Effector memory CD4-positive, alpha-beta T cell (primary cell): ENCODE results near the gene NOL6.
A peak's percentile ranks its signal among the peaks of the same experiment; 100 is the strongest.

Experiments used
- DNase-seq, 3 donors: peaks; one replicate each; pipeline ENCODE4 v3.0.0-alpha.2; 2020
- H3K27ac ChIP-seq: 2 replicates; pipeline ENCODE4 v1.7.0; 2013; ENCODE audit warnings: mild to moderate bottlenecking, low read length, moderate library complexity; ENCODE audit not compliant: insufficient read depth, poor library complexity, severe bottlenecking
- H3K27me3 ChIP-seq: replicated peaks from 2 replicates; pipeline ENCODE4 v1.7.0; 2013; ENCODE audit warnings: mild to moderate bottlenecking, low read length; ENCODE audit not compliant: insufficient read depth, control insufficient read depth, poor library complexity, severe bottlenecking
- H3K36me3 ChIP-seq: 2 replicates; pipeline ENCODE4 v1.7.0; 2013; ENCODE audit warnings: mild to moderate bottlenecking, low read length, moderate library complexity; ENCODE audit not compliant: control insufficient read depth, insufficient read depth
- H3K4me1 ChIP-seq: 2 replicates; pipeline ENCODE4 v1.7.0; 2013; ENCODE audit warnings: low read length, mild to moderate bottlenecking; ENCODE audit not compliant: control insufficient read depth, insufficient read depth, poor library complexity, severe bottlenecking
- H3K4me3 ChIP-seq: 2 replicates; pipeline ENCODE4 v1.7.0; 2013; ENCODE audit warnings: low read length, low read depth, mild to moderate bottlenecking; ENCODE audit not compliant: insufficient read depth, poor library complexity, severe bottlenecking
- H3K9me3 ChIP-seq: 2 replicates; pipeline ENCODE4 v1.7.0; 2013; ENCODE audit warnings: mild to moderate bottlenecking, low read length, moderate library complexity; ENCODE audit not compliant: control insufficient read depth

NOL6 gene

DNA sequence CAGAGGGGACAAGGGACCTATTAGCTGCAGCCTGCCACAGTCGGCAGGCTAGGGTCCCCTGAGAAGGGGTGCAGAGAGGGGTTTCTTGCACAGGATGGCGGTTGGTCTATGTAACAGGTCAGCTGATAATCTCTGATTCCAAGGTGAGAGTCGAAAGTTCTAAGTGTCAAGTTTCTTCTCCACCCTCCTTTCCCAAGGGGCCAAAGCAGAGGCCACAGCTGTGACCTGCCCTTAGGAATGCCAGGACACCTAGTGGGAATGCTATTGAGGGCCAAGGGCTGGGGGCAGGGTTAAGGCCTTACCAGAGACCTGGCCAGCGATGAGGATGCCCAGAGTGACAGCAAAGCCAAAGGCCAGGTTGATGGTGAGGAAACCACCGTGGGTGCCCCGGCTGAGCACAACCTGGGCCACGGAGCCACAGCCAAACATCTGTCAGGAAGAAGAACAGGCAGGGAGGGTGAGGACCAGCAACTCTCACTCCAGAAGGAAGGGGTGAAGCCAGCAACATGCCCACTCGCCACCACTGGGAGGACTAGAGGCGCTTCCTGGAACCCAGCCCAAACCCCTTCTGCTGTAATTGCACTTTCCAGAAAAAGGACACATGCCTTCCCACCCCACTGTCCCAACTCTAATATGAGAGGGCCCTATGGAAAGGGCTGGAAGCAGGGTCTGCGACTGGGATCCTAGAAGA lies 30.1 kb downstream of the NOL6 start:
- no peak for DNase-seq
- Histone ChIP-seq H3K4me1 (peaks cover 40% of the 10 kb centered on the region), H3K9me3 (no peaks in the 10 kb centered on the region), H3K27me3 (no peaks in the 10 kb centered on the region), H3K27ac (peak overlapping the region; percentile 77), H3K36me3 (peaks cover 31% of the 10 kb centered on the region), H3K4me3 (no peak overlapping the region)

DNA sequence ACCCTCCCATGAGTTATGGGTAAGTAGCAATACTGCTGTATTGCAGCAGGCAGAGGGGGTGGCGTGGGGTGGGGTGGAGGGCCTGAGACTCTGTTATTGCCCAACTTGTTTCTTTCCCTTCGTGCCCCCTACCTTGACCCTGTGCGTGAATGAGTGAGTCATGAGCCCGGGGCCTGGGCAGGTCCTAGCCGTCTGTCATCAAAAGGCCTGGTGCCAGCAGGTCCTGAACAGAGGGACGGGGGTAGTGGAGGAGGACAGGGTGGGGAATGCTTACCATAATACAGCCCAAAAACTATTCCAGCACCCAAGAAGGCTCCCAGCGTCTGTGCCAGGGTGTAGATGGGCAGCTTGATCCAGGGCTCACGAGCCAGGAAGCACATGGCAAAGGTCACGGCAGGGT lies 30.7 kb downstream of the NOL6 start:
- peaks cover 35% of the 10 kb centered on the region for H3K4me1 ChIP-seq
- H3K36me3 ChIP-seq = peaks cover 31% of the 10 kb centered on the region
- no peak overlapping the region for H3K4me3 ChIP-seq
- no peak for DNase-seq
- H3K27me3 ChIP-seq = no peaks in the 10 kb centered on the region
- peak overlapping the region; percentile 8 for H3K27ac ChIP-seq
- H3K9me3 ChIP-seq = no peaks in the 10 kb centered on the region

DNA sequence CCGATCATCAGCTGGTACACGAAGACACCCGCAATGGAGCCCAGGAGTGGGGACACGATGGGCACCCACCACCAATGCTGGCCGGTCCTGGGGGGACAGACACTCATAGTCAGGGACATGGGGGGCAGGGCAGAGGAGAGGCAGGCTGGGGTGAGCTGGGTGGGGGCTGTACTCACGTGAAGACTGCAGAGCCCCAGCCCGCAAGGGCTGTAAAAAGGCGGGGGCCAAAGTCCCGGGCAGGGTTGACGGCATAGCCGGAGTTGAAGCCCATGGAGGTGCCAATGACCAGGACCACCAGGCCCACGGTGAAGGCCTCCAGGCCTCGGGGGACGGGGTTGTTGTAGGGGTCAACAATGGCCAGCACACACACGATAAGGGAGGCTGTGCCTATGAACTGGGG lies 31.6 kb downstream of the NOL6 start:
- Histone ChIP-seq H3K36me3 (peaks cover 31% of the 10 kb centered on the region), H3K27me3 (no peaks in the 10 kb centered on the region), H3K4me3 (no peak overlapping the region), H3K9me3 (no peaks in the 10 kb centered on the region), H3K4me1 (peaks cover 29% of the 10 kb centered on the region), H3K27ac (peak overlapping the region; percentile 3)
- DNase-seq = no peak

DNA sequence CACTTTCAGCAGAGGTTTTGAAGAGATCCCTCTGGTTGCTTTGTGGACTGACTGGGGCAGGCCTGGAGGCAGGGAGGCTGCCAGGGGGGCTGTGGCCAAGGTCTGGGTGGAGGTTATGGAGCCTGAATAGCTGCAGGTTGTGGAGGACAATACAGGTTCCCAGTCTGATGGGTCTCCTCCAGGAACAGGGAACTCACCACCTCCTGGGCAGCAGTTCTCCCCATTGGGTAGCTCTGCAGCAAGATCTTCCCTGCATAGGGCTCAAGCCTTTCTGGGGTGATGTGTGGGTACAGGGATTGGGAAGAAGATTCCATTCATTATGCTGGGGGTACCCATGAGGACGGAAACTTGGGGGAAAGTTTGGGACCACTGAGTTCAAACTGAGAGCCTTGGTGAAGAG lies 33.1 kb downstream of the NOL6 start:
- Histone ChIP-seq H3K27me3 (no peaks in the 10 kb centered on the region), H3K9me3 (no peaks in the 10 kb centered on the region), H3K36me3 (peaks cover 31% of the 10 kb centered on the region), H3K27ac (no peak overlapping the region), H3K4me1 (peaks cover 21% of the 10 kb centered on the region), H3K4me3 (no peak overlapping the region)
- no peak for DNase-seq

DNA sequence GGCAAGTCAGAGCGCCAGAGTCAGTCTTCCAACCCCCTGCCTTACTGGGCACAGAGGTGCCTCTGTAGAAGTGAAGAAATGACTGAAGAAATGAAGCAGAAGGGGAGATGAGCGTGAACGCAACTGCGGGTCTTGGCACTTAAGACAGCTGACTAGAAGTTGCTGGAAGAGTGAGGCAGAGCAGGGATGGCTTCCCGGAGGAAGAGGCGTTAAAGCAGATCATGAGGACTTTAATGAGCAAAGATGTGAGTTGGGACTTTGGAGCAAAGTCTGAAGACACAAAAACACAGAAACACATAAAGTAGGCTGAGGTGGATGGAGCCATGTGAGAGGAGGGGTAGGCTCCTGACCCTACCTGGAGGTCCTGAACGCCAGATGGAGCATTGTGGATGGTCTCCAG lies 33.5 kb downstream of the NOL6 start:
- peaks cover 17% of the 10 kb centered on the region for H3K4me1 ChIP-seq
- H3K9me3 ChIP-seq = no peaks in the 10 kb centered on the region
- no peak overlapping the region for H3K4me3 ChIP-seq
- no peak for DNase-seq
- H3K27ac ChIP-seq = no peak overlapping the region
- peaks cover 31% of the 10 kb centered on the region for H3K36me3 ChIP-seq
- no peaks in the 10 kb centered on the region for H3K27me3 ChIP-seq

DNA sequence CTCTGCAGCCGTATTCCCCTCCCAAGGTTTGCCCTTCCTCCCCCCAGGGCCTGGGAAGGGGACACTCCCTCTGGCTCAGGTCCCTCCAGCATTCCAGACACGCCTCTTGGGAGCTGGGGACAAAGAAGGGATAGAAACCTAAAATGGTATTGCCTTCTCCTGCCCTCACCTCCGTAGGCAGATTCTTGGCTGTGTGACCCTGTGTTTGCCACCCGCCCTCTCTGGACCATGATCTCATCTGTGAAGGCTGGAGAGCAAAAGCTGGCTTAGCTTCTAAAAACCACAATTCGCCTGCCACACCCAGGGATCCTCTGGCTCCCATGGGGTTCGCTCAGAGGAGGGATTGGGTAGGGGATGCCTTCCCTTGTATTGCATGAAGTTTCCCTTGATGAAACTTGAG lies 34.0 kb downstream of the NOL6 start:
- no peak overlapping the region for H3K4me3 ChIP-seq
- DNase-seq = no peak
- H3K4me1 ChIP-seq = peaks cover 13% of the 10 kb centered on the region
- H3K27me3 ChIP-seq = no peaks in the 10 kb centered on the region
- H3K36me3 ChIP-seq = peaks cover 31% of the 10 kb centered on the region
- no peaks in the 10 kb centered on the region for H3K9me3 ChIP-seq
- no peak overlapping the region for H3K27ac ChIP-seq

DNA sequence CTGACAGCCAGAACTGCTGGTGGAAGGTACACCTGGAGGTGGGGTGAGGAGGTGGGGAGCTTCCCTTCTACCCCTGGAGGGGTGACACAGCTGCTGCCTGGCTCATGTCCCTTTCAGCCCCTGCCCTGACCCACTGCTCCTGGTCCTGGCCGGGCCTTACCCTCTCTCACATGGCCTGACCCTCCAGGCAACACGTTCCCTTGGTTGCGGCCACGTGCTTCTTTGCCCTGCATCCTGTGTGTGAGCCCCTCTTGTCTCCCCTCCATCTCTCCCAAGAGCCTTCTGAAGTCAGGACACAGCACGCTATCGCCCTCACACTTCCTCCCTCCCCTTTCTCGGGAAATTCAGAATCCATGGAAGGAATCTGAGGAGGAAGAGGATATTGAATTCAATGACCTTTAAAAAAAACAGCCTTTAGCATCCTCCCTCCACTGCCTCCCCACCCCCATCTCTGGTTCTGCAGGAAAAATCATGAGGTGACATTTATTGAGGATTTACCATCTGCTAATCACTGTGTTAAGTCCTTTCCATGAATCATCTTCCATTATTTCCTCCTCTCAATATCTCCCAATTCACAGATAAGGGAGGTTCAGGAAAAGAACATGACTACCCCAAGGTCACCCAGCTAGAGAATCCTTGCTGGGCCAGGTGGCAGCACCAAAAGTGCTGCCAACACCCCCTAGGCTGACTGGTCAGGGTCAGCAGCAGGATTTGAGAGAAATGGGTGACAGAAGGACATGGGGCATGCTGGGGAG lies 34.6 kb downstream of the NOL6 start:
- H3K27ac ChIP-seq = no peak overlapping the region
- peaks cover 7% of the 10 kb centered on the region for H3K4me1 ChIP-seq
- peaks cover 31% of the 10 kb centered on the region for H3K36me3 ChIP-seq
- no peak overlapping the region for H3K4me3 ChIP-seq
- DNase-seq = no peak
- H3K27me3 ChIP-seq = no peaks in the 10 kb centered on the region
- H3K9me3 ChIP-seq = no peaks in the 10 kb centered on the region

DNA sequence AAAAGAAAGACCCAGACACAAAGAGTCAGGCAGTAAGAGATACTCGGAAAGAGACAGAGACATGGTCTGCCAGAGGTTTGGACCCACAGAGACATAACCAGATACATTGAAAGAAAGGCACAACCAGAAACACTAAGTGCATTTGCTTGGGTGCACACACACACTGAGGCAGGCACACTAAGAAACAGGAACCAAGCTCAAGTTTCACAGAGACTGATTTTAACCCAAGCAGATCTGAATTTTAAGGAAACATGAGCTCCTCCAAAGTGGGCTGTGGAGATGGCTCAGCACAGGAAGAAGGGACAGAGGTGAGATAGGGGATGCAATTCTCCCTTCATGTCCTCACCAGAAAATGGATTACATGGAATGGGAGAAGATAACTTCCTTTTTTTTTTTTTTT lies 35.8 kb downstream of the NOL6 start:
- Histone ChIP-seq H3K27me3 (no peaks in the 10 kb centered on the region), H3K36me3 (peaks cover 21% of the 10 kb centered on the region)
- DNase-seq = no peak

DNA sequence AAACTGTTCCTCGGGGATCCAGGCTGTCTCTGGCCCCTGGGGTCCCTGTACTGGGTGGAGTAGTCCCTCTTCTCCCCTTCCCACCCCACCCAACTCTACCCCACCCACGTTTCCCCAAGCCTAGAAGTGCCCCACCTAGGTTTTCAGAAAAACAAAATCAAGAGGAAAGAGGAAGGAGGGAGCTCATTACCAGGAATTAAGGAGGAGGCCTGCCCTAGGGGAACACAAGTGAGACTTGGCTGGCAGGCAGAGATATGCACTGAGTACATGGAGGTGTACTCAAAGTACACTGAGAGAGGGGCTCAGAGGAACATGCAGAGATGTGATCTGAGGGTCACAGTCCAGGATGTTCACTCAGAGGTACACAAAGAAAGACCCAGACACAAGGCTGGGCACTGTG lies 36.5 kb downstream of the NOL6 start:
- no peak for DNase-seq
- Histone ChIP-seq H3K9me3 (no peaks in the 10 kb centered on the region), H3K27me3 (no peaks in the 10 kb centered on the region), H3K36me3 (peaks cover 14% of the 10 kb centered on the region), H3K4me1 (no peaks in the 10 kb centered on the region), H3K4me3 (no peak overlapping the region), H3K27ac (no peak overlapping the region)

More for the DNA sequence above, 35.8 kb downstream of the NOL6 start:
- no peaks in the 10 kb centered on the region for H3K4me1 ChIP-seq
- H3K27ac ChIP-seq = no peak overlapping the region
- no peak overlapping the region for H3K4me3 ChIP-seq
- H3K9me3 ChIP-seq = no peaks in the 10 kb centered on the region

DNA sequence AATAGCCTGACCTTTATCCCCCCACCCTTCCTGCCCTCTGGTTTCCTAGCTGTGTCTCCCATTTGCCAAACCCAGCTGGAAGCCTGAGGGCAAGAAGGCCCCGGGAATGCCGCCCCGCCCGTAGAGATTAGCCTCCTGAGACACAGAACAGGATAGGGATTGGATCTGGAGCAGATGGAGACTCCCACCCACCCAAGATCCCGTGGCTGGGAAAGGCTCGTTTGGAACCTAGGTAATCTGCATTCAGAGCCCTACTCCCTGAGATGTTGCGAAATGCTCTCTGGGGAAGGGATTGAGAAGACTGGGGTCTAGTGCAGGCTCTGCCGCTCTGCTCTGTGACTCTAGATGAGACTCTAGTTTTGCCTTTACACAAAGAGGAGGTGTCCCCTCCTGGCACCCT lies 37.3 kb downstream of the NOL6 start:
- no peak overlapping the region for H3K4me3 ChIP-seq
- DNase-seq = no peak
- H3K9me3 ChIP-seq = no peaks in the 10 kb centered on the region
- no peak overlapping the region for H3K27ac ChIP-seq
- H3K36me3 ChIP-seq = peaks cover 6% of the 10 kb centered on the region
- no peaks in the 10 kb centered on the region for H3K27me3 ChIP-seq
- H3K4me1 ChIP-seq = no peaks in the 10 kb centered on the region
